Breast epithelium (tissue), 3 donors: ENCODE measurements around the gene OXCT1.

ENCODE experiments used
- POLR2A ChIP-seq: fragments of 450-650 bp; IDR thresholded peaks from one replicate; pipeline ENCODE4 v1.6.1; 2016; ENCODE audit warnings: antibody characterized with exemption, mild to moderate bottlenecking, moderate library complexity
- POLR2AphosphoS5 ChIP-seq, 3 donors: sonication (generic); formaldehyde crosslinking; IDR thresholded peaks; one replicate each; pipeline ENCODE4 v1.6.1; 2017; ENCODE audit warnings: antibody characterized with exemption in 3 of 3
- TF ChIP-seq, protein P1 (sequence below), 3 donors: fragments of 450-650 bp; IDR thresholded peaks; one replicate each; pipeline ENCODE4 v1.5.1; 2016 to 2017; ENCODE audit warnings: antibody characterized with exemption in 3 of 3, mild to moderate bottlenecking in 3 of 3, moderate library complexity in 3 of 3

DNA sequence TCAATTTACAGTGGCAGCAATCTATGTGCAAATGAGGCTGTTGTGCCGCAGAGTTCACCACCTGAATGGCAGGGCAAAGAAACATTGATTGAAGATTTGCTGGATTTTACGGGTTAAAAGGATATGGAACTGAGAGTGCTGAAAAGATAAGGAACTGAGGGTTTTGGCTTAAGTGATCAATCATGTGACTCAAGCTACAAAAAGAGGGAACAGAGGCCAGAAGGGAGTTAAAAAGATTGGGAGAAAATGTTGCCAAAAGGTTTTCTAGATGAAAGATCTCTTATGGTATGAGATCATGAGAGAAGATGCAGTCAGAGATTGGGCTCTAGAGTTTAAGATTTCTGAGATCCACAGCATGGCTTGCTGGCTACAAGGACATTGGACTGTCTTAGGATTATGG is 26.0 kb upstream of the OXCT1 start:
- TF ChIP-seq POLR2A (no peak), POLR2AphosphoS5 (IDR thresholded peaks at IDR 0.05) (no peak)
- TF ChIP-seq, protein P1, sequence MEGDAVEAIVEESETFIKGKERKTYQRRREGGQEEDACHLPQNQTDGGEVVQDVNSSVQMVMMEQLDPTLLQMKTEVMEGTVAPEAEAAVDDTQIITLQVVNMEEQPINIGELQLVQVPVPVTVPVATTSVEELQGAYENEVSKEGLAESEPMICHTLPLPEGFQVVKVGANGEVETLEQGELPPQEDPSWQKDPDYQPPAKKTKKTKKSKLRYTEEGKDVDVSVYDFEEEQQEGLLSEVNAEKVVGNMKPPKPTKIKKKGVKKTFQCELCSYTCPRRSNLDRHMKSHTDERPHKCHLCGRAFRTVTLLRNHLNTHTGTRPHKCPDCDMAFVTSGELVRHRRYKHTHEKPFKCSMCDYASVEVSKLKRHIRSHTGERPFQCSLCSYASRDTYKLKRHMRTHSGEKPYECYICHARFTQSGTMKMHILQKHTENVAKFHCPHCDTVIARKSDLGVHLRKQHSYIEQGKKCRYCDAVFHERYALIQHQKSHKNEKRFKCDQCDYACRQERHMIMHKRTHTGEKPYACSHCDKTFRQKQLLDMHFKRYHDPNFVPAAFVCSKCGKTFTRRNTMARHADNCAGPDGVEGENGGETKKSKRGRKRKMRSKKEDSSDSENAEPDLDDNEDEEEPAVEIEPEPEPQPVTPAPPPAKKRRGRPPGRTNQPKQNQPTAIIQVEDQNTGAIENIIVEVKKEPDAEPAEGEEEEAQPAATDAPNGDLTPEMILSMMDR (IDR thresholded peaks at IDR 0.05), result no peak
